RWPE1 (cell line): ENCODE results near the gene SCAF1.
"Not testable (repeated sequence)": the region's sequence is repeated elsewhere in the genome, so short reads cannot be mapped to it uniquely, and the experiment has no call there.

Source experiments
- CTCF ChIA-PET: fragments of 350-600 bp; sonication (Branson Sonifier 250); formaldehyde crosslinking; extraction: SDS; loops from one replicate; lab custom pipeline; 2021; lab: Yijun Ruan, JAX
- POLR2A ChIA-PET: fragments of 400-600 bp; formaldehyde crosslinking; extraction: SDS; loops from one replicate; lab custom pipeline; 2020; ENCODE audit warnings: antibody characterized with exemption; ENCODE audit not compliant: low non-redundant PET; lab: Yijun Ruan, JAX
- DNase-seq: peaks from one replicate; pipeline ENCODE4 v3.0.0; 2012; ENCODE audit warnings: low spot score
- H3K27ac ChIP-seq: fragments of 450-650 bp; 2 replicates; pipeline ENCODE4 v1.5.1; 2017
- CTCF ChIP-seq: fragments of 450-650 bp; conservative IDR thresholded peaks from 2 replicates; pipeline ENCODE4 v1.5.1; 2017; ENCODE audit warnings: low read depth, mild to moderate bottlenecking

SCAF1 gene

DNA sequence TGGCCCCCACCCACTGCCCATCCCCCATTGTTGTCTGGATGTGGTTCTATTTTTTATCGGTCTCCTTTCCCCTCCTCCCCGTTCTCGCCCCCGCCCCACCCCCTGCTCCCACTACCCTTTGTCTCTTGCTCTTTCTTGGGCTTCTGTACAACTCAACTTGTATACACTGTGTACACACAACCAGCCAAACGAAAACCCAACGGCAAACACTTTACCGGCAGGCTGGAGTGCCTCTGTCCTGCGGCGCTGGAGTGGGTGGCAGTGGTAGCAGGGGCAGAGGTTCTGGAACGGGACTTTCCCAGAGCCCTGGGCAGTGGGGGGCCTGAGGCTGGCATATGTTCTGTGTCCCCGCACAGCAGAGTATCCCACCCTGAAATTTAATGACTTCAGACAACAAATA, 15.8 kb upstream of the SCAF1 start:
- CTCF ChIA-PET = interaction anchor here (0.8 kb wide), 1 partner anchor 12 kb away, joined by 3 read pairs; no protein-coding TSS in a partner anchor
- DNase-seq = no peak
- peak overlapping the region; percentile 14 for H3K27ac ChIP-seq
- POLR2A ChIA-PET = no interaction called here
- TF ChIP-seq CTCF = no peak

GRCh38 chr19:49629659-49630058, 12.3 kb upstream of the SCAF1 start:
- POLR2A ChIA-PET = no interaction called here
- DNase-seq = no peak
- CTCF ChIA-PET = interaction anchor here (0.7 kb wide), 1 partner anchor 12 kb away, joined by 3 read pairs; no protein-coding TSS in a partner anchor
- no peak for TF ChIP-seq CTCF
- H3K27ac ChIP-seq = 0 out of 2 replicates have a peak overlapping the region, but pooled peaks have one; percentile 39

GRCh38 chr19:49631014-49631588, 10.9 kb upstream of the SCAF1 start:
- DNase-seq = no peak
- no peak for TF ChIP-seq CTCF
- CTCF ChIA-PET = no interaction called here
- POLR2A ChIA-PET = interaction anchor here (0.6 kb wide), 1 partner anchor 24 kb away, joined by 7 read pairs; no protein-coding TSS in a partner anchor
- peak overlapping the region; percentile 39 for H3K27ac ChIP-seq

- TF ChIP-seq CTCF = no peak
- H3K27ac ChIP-seq = peak overlapping the region; percentile 100; the same call in 1 of the 2 replicates
- CTCF ChIA-PET = no interaction called here
- no peak for DNase-seq
- POLR2A ChIA-PET = no interaction called here
Observed at GRCh38 chr19:49631610-49632192, 10.3 kb upstream of the SCAF1 start.

DNA sequence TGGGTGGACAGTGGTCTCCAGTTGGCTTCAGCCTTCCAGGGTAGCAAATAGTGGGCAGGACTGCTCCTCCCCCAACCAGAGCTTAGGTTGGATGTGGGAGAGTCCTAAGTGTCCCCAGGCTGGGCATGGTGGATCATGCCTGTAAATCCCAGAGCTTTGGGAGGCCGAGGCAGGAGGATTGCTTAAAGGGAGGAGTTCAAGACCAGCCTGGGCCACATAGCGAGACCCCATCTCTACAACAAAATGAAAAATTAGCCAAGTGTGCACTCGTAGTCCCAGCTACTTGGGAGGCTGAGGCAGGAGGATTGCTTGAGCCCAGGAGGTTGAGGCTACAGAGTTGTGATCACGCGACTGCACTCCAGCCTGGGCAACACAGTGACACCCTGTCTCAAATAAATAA, 9.4 kb upstream of the SCAF1 start:
- no peak for TF ChIP-seq CTCF
- H3K27ac ChIP-seq = peak overlapping the region; percentile 100; the same call in 1 of the 2 replicates
- ChIA-PET POLR2A (no interaction called here), CTCF (no interaction called here)
- DNase-seq = no peak

GRCh38 chr19:49633273-49633672, 8.7 kb upstream of the SCAF1 start:
- DNase-seq, CTCF ChIA-PET, POLR2A ChIA-PET: not testable (repeated sequence)
- H3K27ac ChIP-seq = peak overlapping the region; percentile 100
